Cardiac muscle cell (in vitro differentiated cells and primary cell): ENCODE data around the gene ZSWIM6. TPM values are rescaled to one million over a fixed set of nuclear protein-coding genes. Genes with fewer than 3 reads are reported as not detected.

ENCODE experiments used
- DNase-seq, 2 donors: peaks; one replicate each; pipeline versions ENCODE4 v3.0.0 to v3.0.0-alpha.2; 2010 to 2017; ENCODE audit warnings: low read depth in 1 of 2, low spot score in 1 of 2
- H3K27ac ChIP-seq: fragments of 200-600 bp; sonication (generic); 2 replicates; pipeline ENCODE4 v1.5.1; 2016
- H3K27me3 ChIP-seq: fragments of 200-600 bp; sonication (generic); 2 replicates; pipeline ENCODE4 v1.6.0; 2016; ENCODE audit warnings: control low read depth
- H3K36me3 ChIP-seq: fragments of 200-600 bp; sonication (generic); 2 replicates; pipeline ENCODE4 v1.5.1; 2016; ENCODE audit warnings: control low read depth
- H3K4me1 ChIP-seq: fragments of 200-600 bp; sonication (generic); 2 replicates; pipeline ENCODE4 v1.8.1; 2017; ENCODE audit warnings: low read depth, mild to moderate bottlenecking, mixed run types
- H3K4me3 ChIP-seq: fragments of 200-600 bp; sonication (generic); 2 replicates; pipeline ENCODE4 v1.5.1; 2016; ENCODE audit warnings: mild to moderate bottlenecking
- H3K9me3 ChIP-seq: fragments of 200-600 bp; sonication (generic); 2 replicates; pipeline ENCODE4 v1.5.1; 2017; ENCODE audit warnings: low read depth, mild to moderate bottlenecking, control low read depth
- polyA plus RNA-seq: library from polyadenylated mRNA; unstranded; fragments of >200 nt; fragmentation: Nextera tagmentation; extraction: Ambion mirVana; gene quantifications from 2 replicates; pipeline ENCODE4 v1.2.1, GENCODE V29; 2016
- total RNA-seq: library from RNA; depleted of rRNA; stranded (reverse); fragments of >200 nt; gene quantifications from 2 replicates; pipeline ENCODE4 v1.2.3, GENCODE V29; 2016
- TF ChIP-seq, protein P1 (sequence below): IDR thresholded peaks from 2 replicates; pipeline ENCODE4 v1.5.1; 2012; ENCODE audit warnings: low read depth, mild to moderate bottlenecking, low read length

Gene ZSWIM6
- total and polyA plus RNA-seq, 2 experiments from 2014 or later = 3.4 to 8.3 TPM

GRCh38 chr5:61569353-61569752, 237.3 kb downstream of the ZSWIM6 start:
- Histone ChIP-seq H3K4me3 (no peak overlapping the region), H3K36me3 (no peaks in the 10 kb centered on the region), H3K27ac (no peak overlapping the region), H3K9me3 (no peaks in the 10 kb centered on the region), H3K27me3 (no peaks in the 10 kb centered on the region), H3K4me1 (no peaks in the 10 kb centered on the region)
- TF ChIP-seq, protein P1, sequence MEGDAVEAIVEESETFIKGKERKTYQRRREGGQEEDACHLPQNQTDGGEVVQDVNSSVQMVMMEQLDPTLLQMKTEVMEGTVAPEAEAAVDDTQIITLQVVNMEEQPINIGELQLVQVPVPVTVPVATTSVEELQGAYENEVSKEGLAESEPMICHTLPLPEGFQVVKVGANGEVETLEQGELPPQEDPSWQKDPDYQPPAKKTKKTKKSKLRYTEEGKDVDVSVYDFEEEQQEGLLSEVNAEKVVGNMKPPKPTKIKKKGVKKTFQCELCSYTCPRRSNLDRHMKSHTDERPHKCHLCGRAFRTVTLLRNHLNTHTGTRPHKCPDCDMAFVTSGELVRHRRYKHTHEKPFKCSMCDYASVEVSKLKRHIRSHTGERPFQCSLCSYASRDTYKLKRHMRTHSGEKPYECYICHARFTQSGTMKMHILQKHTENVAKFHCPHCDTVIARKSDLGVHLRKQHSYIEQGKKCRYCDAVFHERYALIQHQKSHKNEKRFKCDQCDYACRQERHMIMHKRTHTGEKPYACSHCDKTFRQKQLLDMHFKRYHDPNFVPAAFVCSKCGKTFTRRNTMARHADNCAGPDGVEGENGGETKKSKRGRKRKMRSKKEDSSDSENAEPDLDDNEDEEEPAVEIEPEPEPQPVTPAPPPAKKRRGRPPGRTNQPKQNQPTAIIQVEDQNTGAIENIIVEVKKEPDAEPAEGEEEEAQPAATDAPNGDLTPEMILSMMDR = no peak
- peak in 1 of 2 donors; percentile 24 for DNase-seq

GRCh38 chr5:61570767-61571166, 238.7 kb downstream of the ZSWIM6 start:
- Histone ChIP-seq H3K4me1 (no peaks in the 10 kb centered on the region), H3K27ac (no peak overlapping the region), H3K9me3 (no peaks in the 10 kb centered on the region), H3K4me3 (no peak overlapping the region), H3K36me3 (no peaks in the 10 kb centered on the region), H3K27me3 (no peaks in the 10 kb centered on the region)
- TF ChIP-seq, protein P1 = no peak
- no peak for DNase-seq

GRCh38 chr5:61572959-61573358, 240.9 kb downstream of the ZSWIM6 start:
- H3K27ac ChIP-seq = no peak overlapping the region
- TF ChIP-seq, protein P1 = no peak

DNA sequence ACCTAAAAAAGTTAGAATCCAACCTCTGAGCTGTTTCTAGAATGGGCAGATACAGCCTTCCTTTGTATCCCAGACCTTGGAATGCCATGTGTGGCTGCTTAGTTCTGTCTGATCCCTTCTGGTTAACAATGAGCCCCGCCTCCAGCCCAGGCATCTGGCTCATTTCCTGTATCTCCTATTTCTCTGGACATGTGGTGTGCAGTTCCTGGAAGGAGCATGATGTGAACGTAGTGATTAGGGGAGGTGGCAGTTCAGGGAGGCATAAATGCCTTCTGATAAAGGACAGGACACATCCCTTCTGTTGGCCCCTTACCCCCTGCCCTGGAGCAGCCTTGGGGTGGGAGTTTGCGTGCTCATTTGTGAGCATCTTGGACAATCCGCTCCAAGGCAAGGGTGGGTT, 243.0 kb downstream of the ZSWIM6 start:
- no peaks in the 10 kb centered on the region for H3K4me1 ChIP-seq
- no peaks in the 10 kb centered on the region for H3K9me3 ChIP-seq
- TF ChIP-seq, protein P1 = no peak
- H3K36me3 ChIP-seq = no peaks in the 10 kb centered on the region
- no peaks in the 10 kb centered on the region for H3K27me3 ChIP-seq
- no peak overlapping the region for H3K4me3 ChIP-seq
- peak in 1 of 2 donors; percentile 86 for DNase-seq
- H3K27ac ChIP-seq = no peak overlapping the region

More at GRCh38 chr5:61572959-61573358, 240.9 kb downstream of the ZSWIM6 start:
- Histone ChIP-seq H3K9me3 (no peaks in the 10 kb centered on the region), H3K4me3 (no peak overlapping the region), H3K36me3 (no peaks in the 10 kb centered on the region), H3K27me3 (no peaks in the 10 kb centered on the region), H3K4me1 (no peaks in the 10 kb centered on the region)
- DNase-seq = no peak

DNA sequence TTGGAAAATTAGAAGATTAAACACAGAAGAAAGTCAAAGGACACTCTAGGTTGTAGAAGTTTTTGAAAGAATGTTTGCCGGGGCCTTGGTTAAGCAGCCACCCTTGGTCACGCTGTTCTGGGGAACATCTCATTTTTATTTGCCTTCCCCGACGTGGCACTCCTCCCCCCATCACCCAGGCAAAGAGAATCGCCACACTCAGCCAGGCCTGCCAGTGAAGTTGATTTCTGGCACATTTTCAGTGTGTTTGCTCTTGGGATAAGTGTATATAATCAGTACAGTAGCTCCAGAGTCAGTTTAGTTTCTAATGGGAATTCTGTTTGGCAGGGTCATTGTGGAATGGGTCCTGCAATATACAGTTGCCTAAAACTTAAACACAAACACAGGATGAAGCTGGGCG, 243.5 kb downstream of the ZSWIM6 start:
- no peak overlapping the region for H3K27ac ChIP-seq
- no peaks in the 10 kb centered on the region for H3K4me1 ChIP-seq
- no peak overlapping the region for H3K4me3 ChIP-seq
- no peaks in the 10 kb centered on the region for H3K9me3 ChIP-seq
- no peak for DNase-seq
- no peaks in the 10 kb centered on the region for H3K27me3 ChIP-seq
- TF ChIP-seq, protein P1 = no peak
- no peaks in the 10 kb centered on the region for H3K36me3 ChIP-seq

GRCh38 chr5:61576556-61576955, 244.5 kb downstream of the ZSWIM6 start:
- TF ChIP-seq, protein P1 = no peak
- no peaks in the 10 kb centered on the region for H3K36me3 ChIP-seq
- H3K27ac ChIP-seq = no peak overlapping the region
- H3K9me3 ChIP-seq = no peaks in the 10 kb centered on the region
- no peak overlapping the region for H3K4me3 ChIP-seq
- no peak for DNase-seq
- H3K27me3 ChIP-seq = no peaks in the 10 kb centered on the region
- no peaks in the 10 kb centered on the region for H3K4me1 ChIP-seq
